ENCODE data around the gene HEXD.

The HEXD gene

GRCh38 chr17:82382933-82383255, 35.3 kb upstream of the HEXD start:
- DNase-seq, result no peak

DNA sequence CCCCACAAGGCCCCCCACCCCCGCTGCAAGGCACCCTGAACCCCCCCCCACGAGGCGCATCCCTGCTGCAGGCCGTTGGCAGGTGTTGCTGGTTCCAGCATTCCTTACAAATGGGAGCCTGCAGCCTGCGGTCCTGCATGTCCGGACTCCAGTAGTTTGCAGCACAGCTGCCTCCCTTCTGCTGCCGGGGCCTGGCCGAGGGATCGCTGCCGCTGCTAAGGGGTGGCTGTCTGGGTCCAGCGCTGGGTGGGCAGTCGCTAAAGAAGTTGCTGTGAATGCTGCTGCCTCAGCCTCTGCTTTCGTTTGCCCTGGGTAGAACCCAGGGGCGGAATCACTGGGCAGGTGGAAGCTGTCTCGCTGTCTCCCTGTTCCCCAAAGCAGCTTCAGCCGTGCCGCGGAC, 34.7 kb upstream of the HEXD start:
- DNase-seq, result no peak

- DNase-seq, result no peak
These were observed 34.0 kb upstream of the HEXD start for GRCh38 chr17:82384051-82384729.

- no peak for DNase-seq
These were observed 33.2 kb upstream of the HEXD start for GRCh38 chr17:82384730-82385481.

DNA sequence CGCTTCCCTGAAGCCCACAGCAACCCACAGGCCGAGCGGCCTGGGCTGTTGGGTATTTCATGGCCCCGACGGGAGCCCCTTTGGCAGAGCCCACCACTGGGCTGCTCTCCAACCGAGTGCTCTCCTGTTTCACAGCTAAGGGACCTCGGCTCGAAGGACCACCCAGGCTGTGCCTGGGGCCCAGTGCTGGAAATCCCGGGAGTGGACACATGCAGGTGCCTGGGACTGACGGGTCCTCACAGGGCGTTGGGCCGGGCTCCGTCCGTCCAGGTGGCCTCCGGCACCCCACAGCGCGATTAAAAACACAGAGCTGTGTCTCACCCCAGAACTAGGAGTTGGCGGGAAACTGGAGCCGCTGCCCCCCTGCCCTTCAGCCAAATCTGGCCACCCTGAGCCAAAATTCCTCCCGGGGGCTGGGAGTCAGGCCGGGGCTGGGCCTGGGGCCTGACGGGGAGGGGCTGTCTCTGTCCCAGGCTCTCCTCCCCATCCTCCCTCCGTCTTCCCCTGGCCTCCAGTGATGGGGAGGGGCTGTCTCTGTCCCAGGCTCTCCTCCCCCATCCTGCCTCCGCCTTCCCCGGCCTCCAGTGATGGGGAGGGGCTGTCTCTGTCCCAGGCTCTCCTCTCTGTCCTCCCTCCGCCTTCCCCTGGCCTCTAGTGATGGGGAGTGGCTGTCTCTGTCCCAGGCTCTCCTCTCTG, 32.4 kb upstream of the HEXD start:
- no peak for DNase-seq

- no peak for DNase-seq
These were observed 31.8 kb upstream of the HEXD start for GRCh38 chr17:82386255-82386831.

DNA sequence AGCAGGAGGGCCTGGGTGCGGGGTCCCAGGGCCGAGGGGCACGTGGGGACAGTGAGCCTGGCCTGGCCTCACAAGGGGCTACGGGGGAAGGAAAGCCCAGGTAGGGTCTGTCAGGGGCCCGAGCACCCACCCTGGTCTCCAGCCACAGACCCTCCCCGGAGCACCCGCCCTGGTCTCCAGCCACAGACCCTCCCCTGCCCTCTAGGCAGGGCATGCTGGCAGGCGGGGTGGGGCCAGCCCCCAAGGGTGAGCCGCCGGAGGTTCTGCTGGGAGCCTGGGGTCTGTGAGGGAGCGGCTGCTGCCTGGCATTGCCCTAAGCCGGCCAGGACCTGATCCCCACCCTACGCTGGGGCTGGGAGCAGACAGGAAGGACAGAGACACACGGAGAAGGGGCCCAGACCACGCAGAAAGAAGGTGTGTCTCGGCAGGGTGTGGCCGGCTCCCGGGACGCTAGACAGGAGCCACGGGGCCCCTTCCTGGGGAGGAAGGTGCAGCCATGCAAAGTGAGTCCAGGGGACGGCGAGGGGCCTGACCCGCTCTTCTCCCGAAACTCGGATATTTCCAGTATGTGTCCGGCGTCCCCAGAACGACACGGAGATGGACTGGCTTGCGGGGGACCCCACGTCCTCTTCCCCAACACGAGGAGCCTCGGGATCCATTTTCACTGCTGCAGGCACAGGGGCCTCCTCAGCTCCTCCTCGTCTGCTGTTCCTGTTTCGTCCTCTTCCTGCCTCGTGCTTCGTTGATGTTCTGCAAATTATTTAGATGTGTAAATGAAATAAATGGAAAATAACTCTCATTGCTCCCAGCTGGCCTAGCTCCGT, 31.1 kb upstream of the HEXD start:
- no peak for DNase-seq

DNA sequence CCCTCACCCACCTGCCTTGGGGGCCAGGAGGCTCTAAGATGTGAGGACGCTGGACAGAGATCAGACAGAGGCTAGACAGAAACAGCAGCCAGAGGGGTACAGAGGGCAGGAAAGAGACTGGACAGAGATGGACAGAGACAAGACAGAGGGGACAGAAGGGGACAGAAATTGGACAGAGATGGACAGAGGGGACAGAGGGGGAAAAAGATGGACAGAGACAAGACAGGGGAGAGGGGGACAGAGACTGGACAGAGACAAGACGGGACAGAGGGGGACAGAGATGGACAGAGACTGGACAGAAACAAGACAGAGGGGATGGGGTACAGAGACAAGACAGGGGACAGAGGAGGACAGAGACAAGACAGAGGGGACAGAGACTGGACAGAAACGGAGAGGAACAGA, 30.4 kb upstream of the HEXD start:
- no peak for DNase-seq

DNA sequence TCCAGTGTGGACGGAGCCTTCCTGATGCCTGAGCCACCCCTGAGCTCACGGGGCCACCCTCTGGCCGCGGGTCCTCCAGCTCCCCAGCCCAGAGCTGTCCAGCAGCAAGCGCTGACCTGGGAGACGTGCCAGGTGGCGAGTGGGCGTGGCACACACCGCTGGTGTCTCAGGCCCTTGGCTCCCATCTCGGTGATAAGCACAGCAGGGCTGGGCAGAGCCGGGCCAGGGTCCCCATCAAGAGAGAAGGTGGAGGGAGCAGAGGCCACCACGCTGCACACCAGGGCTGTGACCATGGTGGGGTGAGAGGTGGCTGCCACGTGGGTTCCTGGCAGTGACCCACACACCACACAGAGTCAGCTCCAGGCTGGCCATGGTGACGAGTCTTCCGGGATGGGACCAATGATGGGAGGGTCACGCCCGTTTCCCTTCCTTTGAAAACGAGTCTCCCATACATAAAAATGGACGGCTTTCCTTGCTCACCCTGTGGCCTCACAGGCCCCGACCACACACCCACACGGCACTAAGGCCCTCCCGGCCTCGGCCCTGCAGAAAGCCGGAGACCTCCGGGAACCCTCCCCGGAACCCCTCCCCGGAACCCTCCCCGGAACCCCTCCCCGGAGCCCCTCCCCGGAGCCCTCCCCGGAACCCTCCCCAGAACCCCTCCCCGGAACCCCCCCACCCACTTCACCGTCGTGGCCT, 29.8 kb upstream of the HEXD start:
- no peak for DNase-seq

DNA sequence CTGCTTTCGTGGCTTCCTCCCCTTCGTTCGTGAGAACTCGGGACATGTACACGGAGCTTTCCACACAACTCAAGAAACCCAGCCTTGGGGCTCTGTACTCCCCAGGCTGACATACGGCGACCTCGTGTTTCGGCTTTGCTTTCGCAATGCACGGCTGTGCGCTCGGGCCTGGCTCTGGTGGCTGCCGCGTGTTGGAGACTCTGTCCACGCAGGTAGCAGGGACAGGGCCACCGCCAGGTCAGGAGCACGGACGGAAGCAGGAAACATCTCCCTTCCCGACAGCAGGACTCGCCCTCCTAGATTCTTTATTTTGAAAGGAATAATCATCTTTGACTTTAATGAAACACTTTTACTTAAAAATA, 29.2 kb upstream of the HEXD start:
- no peak for DNase-seq

GRCh38 chr17:82389379-82389778, 28.8 kb upstream of the HEXD start:
- DNase-seq, result no peak

GRCh38 chr17:82390015-82390859, 27.9 kb upstream of the HEXD start:
- no peak for DNase-seq

DNA sequence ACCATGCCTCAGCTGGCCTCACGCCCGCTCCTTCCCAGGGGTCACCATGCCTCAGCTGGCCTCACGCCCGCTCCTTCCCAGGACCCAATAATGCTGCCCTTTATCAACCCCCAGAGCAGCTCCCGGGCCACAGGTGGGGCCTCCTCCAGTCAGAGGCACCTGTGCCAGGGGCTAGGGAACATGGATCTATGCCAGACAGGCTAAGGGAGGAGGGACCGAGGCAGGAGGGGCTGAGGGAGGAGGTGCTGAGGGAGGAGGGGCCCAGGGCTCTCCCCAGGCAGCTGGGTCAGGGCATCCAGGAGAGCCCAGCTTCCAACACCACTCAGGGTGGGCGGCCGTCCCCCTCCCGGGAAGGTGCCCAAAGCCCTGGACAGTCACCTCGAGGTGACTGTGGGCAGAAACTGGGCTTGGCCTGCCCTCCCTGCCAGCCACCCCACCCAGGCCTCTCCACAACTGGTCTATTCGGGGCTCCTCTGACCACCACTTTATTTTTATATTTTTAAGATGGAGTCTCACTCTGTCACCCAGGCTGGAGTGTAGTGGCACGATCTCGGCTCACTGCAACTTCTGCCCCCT, 27.2 kb upstream of the HEXD start:
- no peak for DNase-seq

DNA sequence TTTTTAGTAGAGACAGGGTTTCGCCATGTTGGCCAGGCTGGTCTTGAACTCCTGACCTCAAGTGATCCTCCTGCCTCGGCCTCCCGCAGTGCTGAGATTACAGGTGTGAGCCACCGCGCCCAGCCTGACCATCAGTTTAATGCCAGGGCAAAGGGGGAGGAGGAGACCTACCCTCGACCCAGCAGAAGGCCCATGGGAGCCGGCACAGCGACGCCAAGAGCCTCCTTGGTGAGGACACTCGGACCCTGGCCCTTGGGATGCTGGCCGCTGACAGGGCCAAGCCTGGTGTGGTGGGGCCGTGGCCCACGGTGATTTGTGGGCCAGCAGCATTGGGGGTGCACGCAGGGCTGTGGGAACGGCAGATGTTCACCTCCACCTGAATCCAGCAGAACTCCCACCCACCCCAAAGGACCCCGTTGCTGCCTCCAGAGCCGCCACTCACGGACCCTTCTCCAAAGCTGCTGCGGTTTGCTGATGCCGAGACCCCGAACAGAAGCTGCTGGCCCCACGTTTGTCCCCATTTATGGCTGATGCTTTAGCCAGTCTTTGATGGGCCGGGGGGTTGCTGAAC, 26.6 kb upstream of the HEXD start:
- no peak for DNase-seq

DNA sequence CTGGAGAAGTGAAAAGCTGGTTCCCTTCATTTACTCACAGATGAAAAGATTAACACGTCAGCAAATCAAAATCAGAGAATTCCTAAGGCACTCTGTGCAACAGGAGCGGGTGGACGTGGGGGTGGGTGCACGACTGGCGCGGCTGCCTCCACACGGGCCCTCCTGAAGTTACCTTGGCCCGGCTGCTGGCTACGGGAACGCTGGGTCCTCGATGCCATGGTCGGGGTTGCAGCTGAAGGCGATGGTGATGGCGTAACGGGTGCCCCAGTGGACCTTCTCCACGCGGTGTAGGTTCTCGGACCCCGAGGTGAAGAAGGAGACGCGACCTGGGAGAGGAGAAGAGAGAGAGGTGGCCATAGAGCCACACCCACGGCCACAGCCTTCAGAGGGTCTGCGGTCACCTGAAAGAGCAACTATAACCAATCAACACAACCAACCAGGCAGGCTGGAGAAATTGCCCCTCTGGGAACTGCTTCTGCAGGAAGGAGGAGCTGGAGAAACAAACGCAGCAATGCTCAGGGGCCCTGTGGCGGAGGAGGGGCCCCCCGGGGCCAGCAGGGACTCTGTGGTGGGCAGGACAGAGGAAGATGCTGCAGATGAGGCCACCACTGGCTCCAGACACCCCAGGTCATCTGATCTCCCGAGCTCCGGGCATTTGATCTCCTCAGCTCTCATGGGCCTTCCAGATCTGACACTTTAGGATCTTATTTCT, 25.8 kb upstream of the HEXD start:
- no peak for DNase-seq

- no peak for DNase-seq
These were observed 25.2 kb upstream of the HEXD start for GRCh38 chr17:82392941-82393340.

GRCh38 chr17:82394278-82394677, 23.9 kb upstream of the HEXD start:
- no peak for DNase-seq

- no peak for DNase-seq
These were observed 21.3 kb upstream of the HEXD start for GRCh38 chr17:82396601-82397435.
